HG02981 (cell line): ENCODE measurements around the gene CELF4.

Experiments used
- ATAC-seq: cut with Tn5 transposase; IDR thresholded peaks from one replicate; pipeline ENCODE4 v1.9.1; 2021; ENCODE audit warnings: mild to moderate bottlenecking, moderate library complexity; ENCODE audit not compliant: unreplicated experiment

CELF4 gene

GRCh38 chr18:37497853-37498518 is 67.6 kb downstream of the CELF4 start:
- no peak for ATAC-seq

- no peak for ATAC-seq
Observed at GRCh38 chr18:37496568-37496967, 69.0 kb downstream of the CELF4 start.

GRCh38 chr18:37495354-37495753 is 70.2 kb downstream of the CELF4 start:
- ATAC-seq = no peak

DNA sequence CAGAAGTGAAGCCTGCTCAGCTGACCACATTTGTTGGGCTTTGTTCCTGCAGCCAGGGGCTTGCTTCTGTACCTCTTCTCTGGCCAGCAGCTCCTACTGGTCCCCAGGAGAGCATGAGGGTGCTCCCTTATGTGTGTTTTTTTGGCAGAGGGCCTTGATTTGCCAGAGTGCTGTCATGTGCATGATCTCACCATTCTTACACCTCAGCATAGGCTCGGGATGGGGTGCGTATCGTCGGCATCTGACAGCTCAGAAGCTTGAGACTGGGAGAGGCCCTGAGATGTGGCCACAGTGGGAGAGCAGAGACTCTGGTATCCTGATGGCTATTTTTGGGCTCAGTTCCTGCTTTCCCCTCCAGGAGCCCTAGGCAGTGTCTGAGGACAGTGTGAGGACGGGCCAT is 71.2 kb downstream of the CELF4 start:
- ATAC-seq = no peak

- ATAC-seq = no peak
Observed at GRCh38 chr18:37493352-37493935, 72.2 kb downstream of the CELF4 start.

GRCh38 chr18:37492952-37493351 is 72.6 kb downstream of the CELF4 start:
- no peak for ATAC-seq

GRCh38 chr18:37491526-37491925 is 74.1 kb downstream of the CELF4 start:
- no peak for ATAC-seq

- ATAC-seq = no peak
Observed at GRCh38 chr18:37489998-37490397, 75.6 kb downstream of the CELF4 start.

- no peak for ATAC-seq
Observed at GRCh38 chr18:37489011-37489410, 76.6 kb downstream of the CELF4 start.

DNA sequence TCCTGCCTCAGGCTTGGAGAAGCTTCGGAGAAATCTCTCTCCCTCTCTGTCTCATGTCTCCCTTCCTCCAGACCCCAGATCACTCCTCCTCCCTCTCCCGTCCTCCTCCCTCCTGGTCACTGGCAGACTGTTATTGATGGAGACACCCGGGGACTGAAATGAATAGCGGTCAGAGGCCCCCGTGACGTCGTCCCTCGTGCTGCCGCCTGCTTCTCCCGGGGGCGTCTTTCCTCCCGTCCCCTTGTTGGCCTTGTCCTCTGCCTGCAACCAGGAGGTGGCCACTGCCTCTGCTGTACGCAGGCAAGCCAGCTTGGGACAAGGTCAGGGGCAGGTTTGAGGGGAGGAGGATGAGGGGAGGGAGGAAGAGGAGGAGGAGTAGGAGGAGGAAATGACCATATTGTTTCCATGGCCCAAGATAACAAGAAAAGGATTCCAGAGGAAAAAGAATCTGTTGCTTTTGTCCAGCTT is 78.2 kb downstream of the CELF4 start:
- ATAC-seq = no peak

DNA sequence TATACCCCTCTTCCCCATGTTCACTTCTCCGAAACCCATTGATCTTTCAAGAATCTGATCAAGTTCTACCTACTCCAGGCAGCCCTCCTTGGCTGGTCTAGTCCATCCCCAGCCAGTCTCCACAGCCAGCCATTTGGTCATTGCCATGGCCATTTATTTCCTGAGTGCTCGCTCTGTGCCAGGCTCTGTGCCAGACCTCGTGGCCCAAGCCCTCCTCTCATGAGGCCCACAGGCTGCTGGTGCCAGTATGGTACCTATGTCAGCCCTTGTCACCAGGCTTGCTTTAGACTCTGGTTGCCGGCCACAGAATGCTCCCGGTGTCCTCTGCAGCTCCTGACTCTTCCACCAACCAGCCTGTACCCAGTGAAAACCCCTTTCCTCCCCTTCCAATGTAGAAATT is 78.8 kb downstream of the CELF4 start:
- ATAC-seq = no peak

GRCh38 chr18:37484983-37485834 is 80.4 kb downstream of the CELF4 start:
- no peak for ATAC-seq

DNA sequence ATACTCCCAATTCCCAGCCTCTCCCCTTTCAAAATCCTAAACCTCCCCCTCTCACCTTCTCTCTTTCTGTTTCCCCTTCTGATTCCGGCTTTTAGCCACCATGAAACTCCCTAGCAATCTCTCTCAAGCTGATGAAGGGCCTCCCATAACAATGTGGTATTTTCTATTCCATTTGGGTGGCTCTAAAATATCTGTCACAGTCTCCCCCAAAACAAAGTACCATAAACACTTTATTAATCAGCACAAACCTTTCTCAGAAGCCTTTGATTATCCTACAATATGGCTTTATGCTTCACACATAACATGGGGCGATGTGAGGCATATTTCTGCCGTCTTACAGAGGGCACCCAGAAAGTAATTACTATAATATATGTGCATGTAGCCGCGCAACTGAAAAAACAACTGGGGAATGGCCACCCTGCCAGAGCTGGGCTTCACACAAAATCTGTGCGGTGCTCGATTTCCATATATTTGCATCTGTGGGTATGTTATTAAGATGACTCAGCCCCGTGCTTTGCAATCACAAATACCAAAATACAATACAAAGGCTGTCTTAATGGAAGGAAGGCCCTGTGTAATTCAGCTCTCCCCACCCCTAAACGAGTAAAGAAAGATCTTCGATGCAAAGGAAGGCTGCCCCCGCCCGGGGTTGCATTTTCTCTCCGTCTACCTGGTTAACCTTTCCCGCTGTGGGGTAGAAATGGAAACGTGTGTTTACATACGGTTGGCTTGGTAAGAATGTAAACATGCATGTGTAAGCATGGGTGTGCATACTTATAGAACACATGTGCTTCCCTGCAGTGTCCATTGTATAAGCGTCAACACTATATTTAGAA is 81.4 kb downstream of the CELF4 start:
- ATAC-seq = no peak

DNA sequence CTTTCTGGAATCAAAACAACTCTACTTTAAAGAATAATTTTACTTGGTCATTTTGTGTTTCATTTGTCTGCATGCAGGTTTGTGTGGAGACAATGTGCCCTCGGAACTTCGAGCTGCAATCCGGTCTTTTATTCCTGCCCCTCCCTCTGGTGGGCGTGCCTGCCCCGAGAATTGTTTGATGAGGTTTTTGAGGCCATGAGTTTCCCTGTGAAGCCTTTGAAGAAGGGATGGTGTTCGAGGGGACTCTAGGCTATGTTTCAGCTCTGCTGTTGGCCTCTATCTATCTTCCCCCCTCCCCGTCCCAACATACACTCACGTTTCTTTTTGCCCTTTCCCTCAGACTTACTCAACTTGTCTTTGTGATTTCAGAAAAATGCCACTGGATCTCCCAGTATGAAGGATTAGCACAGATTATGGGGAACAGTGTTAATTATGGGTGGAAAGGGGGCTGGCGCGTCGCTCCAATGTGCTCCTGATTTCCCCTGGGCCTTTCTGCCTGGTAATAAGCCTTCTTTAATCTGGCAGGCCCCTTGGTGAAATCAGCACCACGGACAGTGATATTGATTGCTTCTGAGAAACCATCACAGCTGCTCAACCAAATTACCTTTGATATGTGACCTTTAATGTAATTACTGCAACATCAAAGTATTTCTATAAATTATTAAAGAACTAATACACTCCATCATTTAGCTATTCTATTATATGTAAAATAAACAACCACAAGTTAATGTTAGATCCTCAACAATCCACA is 82.2 kb downstream of the CELF4 start:
- no peak for ATAC-seq

- ATAC-seq = no peak
Observed at GRCh38 chr18:37482433-37482832, 83.2 kb downstream of the CELF4 start.

- no peak for ATAC-seq
Observed at GRCh38 chr18:37482002-37482401, 83.6 kb downstream of the CELF4 start.

GRCh38 chr18:37481491-37481890 is 84.1 kb downstream of the CELF4 start:
- ATAC-seq = no peak

GRCh38 chr18:37481072-37481471 is 84.5 kb downstream of the CELF4 start:
- no peak for ATAC-seq

DNA sequence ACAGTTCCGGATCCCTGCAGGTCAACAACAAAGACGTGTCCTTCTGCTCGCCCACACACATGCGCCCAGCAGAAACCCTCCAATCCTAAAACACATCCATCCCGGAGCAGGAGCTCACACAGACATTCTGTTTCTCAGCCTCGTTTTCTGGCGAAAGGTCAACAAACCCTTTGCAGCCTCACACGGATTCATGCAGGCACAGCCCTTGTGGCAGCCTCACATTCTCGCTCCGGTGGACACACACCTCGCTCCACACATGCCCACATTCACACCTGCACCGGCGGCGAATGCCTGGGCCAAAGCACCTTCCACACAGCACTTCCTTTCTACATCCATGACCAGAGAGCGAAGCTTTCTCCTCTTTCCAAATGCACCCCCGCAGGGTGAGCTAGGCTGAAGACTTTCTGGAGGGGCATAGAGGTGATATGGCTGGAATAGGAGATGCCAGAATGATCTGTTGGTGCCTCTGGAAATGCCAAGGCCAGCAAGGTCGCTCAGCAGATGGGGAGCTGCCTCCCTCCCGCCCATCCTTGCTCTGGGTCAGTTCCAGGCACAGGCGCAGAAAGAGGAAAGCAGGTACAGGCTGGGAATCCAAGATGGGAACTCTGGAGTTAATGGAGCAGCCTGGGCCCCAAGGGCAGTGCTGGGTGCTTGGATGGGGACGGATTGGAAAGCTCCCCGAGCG is 88.8 kb downstream of the CELF4 start:
- no peak for ATAC-seq

DNA sequence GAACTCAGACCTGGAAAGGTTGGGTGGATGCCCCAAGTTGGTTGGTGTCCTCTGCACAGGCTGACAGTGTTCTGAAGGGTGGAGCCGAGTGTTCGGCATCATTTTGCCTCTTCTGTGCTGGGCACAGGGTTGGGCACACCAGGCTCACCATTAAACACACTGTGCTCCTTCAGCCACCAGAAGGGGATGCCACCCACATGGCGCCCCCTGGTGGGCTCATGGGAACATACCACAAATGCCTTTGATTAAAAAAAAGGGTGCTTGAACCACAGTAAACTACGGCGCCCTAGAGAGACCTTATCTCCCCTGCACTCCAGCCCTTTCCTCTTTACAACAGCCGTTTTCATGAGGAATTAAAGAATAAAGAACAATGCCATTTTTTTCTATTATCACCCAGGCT is 89.4 kb downstream of the CELF4 start:
- no peak for ATAC-seq
